Tibial artery (tissue), 4 donors: ENCODE results near the gene CD247.

Experiments used
- DNase-seq, 2 donors: peaks; one replicate each; pipeline ENCODE4 v3.0.0-alpha.2; 2019
- H3K27ac ChIP-seq, 2 donors: fragments of 200-600 bp; sonication (generic) in 1 of 2; 1 replicate in 1 of 2; 2 replicates in 1 of 2; pipeline ENCODE4 v1.5.1; 2018 to 2019; ENCODE audit warnings: mild to moderate bottlenecking in 1 of 2
- H3K27me3 ChIP-seq, 2 donors: fragments of 200-600 bp; sonication (generic) in 1 of 2; one replicate each; pipeline versions ENCODE4 v1.5.1 to v1.6.0; 2016 to 2019
- H3K36me3 ChIP-seq, 3 donors: fragments of 200-600 bp; sonication (generic) in 2 of 3; one replicate each; pipeline ENCODE4 v1.5.1; 2016 to 2019; ENCODE audit warnings: mild to moderate bottlenecking in 2 of 3
- H3K4me1 ChIP-seq, 4 donors: fragments of 200-600 bp; sonication (generic) in 2 of 4; 1 replicate in 3 of 4; 2 replicates in 1 of 4; pipeline ENCODE4 v1.5.1; 2016 to 2019
- H3K4me3 ChIP-seq, 2 donors: fragments of 200-600 bp; sonication (generic) in 1 of 2; 1 replicate in 1 of 2; 2 replicates in 1 of 2; pipeline ENCODE4 v1.5.1; 2018 to 2019; ENCODE audit warnings: mild to moderate bottlenecking in 2 of 2
- H3K9me3 ChIP-seq, 3 donors: fragments of 200-600 bp; sonication (generic) in 1 of 3; one replicate each; pipeline ENCODE4 v1.5.1; 2016 to 2019
- CTCF ChIP-seq, 2 experiments: fragments of 200-600 bp in 1 of 2; fragments of 450-650 bp in 1 of 2; IDR thresholded peaks; one replicate each; pipeline ENCODE4 v1.5.1; 2017 to 2019; ENCODE audit warnings: antibody characterized with exemption in 2 of 2, mild to moderate bottlenecking in 1 of 2, moderate library complexity in 1 of 2
- intact Hi-C: fragments of 100-400 bp; cut with DNase I; formaldehyde crosslinking; loops from one replicate; pipeline ENCODE4 v1.15.0; 2023; ENCODE audit warnings: low total_unique reads

CD247 gene

GRCh38 chr1:167509587-167509986, 8.7 kb downstream of the CD247 start:
- H3K27ac ChIP-seq: no peak overlapping the region

GRCh38 chr1:167507719-167508118, 10.6 kb downstream of the CD247 start:
- intact Hi-C loops: no loop called here
- Histone ChIP-seq H3K4me1 (no peaks in the 10 kb centered on the region), H3K27ac (no peak overlapping the region), H3K27me3 (no peaks in the 10 kb centered on the region), H3K36me3 (no peaks in the 10 kb centered on the region), H3K9me3 (no peaks in the 10 kb centered on the region), H3K4me3 (no peak overlapping the region)
- no peak for DNase-seq
- no peak for TF ChIP-seq CTCF (IDR thresholded peaks at IDR 0.05)

More at GRCh38 chr1:167509587-167509986, 8.7 kb downstream of the CD247 start:
- no peak for TF ChIP-seq CTCF (IDR thresholded peaks at IDR 0.05)
- Histone ChIP-seq H3K36me3 (no peaks in the 10 kb centered on the region), H3K4me3 (no peak overlapping the region), H3K4me1 (no peaks in the 10 kb centered on the region), H3K27me3 (peaks cover 0 to 3% of the 10 kb centered on the region in 2 donors), H3K9me3 (no peaks in the 10 kb centered on the region)
- no peak for DNase-seq
- intact Hi-C loops: no loop called here

GRCh38 chr1:167504467-167504827, 13.9 kb downstream of the CD247 start:
- no peaks in the 10 kb centered on the region for H3K27me3 ChIP-seq
- no peak overlapping the region for H3K4me3 ChIP-seq
- TF ChIP-seq CTCF (IDR thresholded peaks at IDR 0.05): no peak
- no peaks in the 10 kb centered on the region for H3K36me3 ChIP-seq
- H3K9me3 ChIP-seq: no peaks in the 10 kb centered on the region
- intact Hi-C loops: no loop called here
- DNase-seq: no peak
- no peaks in the 10 kb centered on the region for H3K4me1 ChIP-seq
- no peak overlapping the region for H3K27ac ChIP-seq

GRCh38 chr1:167503626-167504466, 14.5 kb downstream of the CD247 start:
- Histone ChIP-seq H3K4me3 (no peak overlapping the region), H3K27ac (no peak overlapping the region), H3K9me3 (no peaks in the 10 kb centered on the region), H3K27me3 (no peaks in the 10 kb centered on the region), H3K4me1 (no peaks in the 10 kb centered on the region), H3K36me3 (no peaks in the 10 kb centered on the region)
- intact Hi-C loops: no loop called here
- no peak for TF ChIP-seq CTCF (IDR thresholded peaks at IDR 0.05)
- DNase-seq: no peak

- Histone ChIP-seq H3K27me3 (no peaks in the 10 kb centered on the region), H3K4me1 (no peaks in the 10 kb centered on the region), H3K36me3 (no peaks in the 10 kb centered on the region), H3K9me3 (no peaks in the 10 kb centered on the region), H3K27ac (no peak overlapping the region), H3K4me3 (no peak overlapping the region)
- no peak for TF ChIP-seq CTCF (IDR thresholded peaks at IDR 0.05)
- intact Hi-C loops: no loop called here
- DNase-seq: no peak
Observed at GRCh38 chr1:167502719-167503462, 15.4 kb downstream of the CD247 start.
